ENCODE results near the gene C4orf54. TPM values are rescaled to one million over a fixed set of nuclear protein-coding genes. Genes with fewer than 3 reads are reported as not detected.

The C4orf54 gene
- total RNA-seq, result under 1 TPM in 2 of 4 donors, not detected in 2; 0.22 to 0.34 TPM

- Histone ChIP-seq H3K4me3 (replicated peaks in 1 of 3) (no peak within 1 kb of the TSS), H3K4me1 (peaks cover 0 to 12% of the 10 kb centered on the region in 2 donors), H3K27me3 (no peaks in the 10 kb centered on the region), H3K9me3 (no peaks in the 10 kb centered on the region), H3K36me3 (no peaks in the 10 kb centered on the region), H3K27ac (no peak within 1 kb of the TSS)
- TF ChIP-seq, protein P1, sequence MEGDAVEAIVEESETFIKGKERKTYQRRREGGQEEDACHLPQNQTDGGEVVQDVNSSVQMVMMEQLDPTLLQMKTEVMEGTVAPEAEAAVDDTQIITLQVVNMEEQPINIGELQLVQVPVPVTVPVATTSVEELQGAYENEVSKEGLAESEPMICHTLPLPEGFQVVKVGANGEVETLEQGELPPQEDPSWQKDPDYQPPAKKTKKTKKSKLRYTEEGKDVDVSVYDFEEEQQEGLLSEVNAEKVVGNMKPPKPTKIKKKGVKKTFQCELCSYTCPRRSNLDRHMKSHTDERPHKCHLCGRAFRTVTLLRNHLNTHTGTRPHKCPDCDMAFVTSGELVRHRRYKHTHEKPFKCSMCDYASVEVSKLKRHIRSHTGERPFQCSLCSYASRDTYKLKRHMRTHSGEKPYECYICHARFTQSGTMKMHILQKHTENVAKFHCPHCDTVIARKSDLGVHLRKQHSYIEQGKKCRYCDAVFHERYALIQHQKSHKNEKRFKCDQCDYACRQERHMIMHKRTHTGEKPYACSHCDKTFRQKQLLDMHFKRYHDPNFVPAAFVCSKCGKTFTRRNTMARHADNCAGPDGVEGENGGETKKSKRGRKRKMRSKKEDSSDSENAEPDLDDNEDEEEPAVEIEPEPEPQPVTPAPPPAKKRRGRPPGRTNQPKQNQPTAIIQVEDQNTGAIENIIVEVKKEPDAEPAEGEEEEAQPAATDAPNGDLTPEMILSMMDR (IDR thresholded peaks at IDR 0.05), result no peak
- no peak for TF ChIP-seq POLR2A (IDR thresholded peaks at IDR 0.05)
- WGBS, 2 donors, result 94 to 98% methylated on average over 1 of the region's 1 CpG
- intact Hi-C loops (cut with DNase I), result no loop called here
- no peak for DNase-seq
Measured at GRCh38 chr4:99657798-99658197, at the start of gene C4orf54. C4orf54 (minus strand) TSS chr4:99657828; CDS start chr4:99654648, 3,180 bp downstream.

DNA sequence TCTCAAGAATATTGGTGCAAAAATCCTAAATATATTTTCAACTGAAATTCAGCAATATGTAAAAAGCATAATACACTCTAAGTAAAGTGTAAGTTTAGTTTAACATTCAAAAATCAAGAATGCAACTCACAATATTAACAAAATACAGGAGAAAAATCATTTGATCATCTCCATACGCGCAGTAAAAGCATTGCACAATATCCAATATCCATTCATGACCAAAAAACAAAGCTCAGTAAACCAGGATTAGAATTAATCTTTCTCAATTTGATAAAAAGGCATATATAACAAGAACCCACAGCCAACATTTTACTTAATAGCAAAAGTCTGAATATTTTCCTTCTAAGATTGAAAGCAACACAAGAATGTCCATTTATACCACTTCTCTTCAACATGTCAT is 48.3 kb upstream of the C4orf54 start:
- no peaks in the 10 kb centered on the region for H3K4me1 ChIP-seq
- 93 to 96% methylated on average over 2 of the region's 2 CpGs for WGBS, 2 donors
- no peaks in the 10 kb centered on the region for H3K9me3 ChIP-seq
- H3K4me3 ChIP-seq (replicated peaks in 1 of 3), result no peak overlapping the region
- TF ChIP-seq POLR2A (IDR thresholded peaks at IDR 0.05), result no peak
- TF ChIP-seq, protein P1 (IDR thresholded peaks at IDR 0.05), result no peak
- H3K27me3 ChIP-seq, result no peaks in the 10 kb centered on the region
- H3K36me3 ChIP-seq, result no peaks in the 10 kb centered on the region
- H3K27ac ChIP-seq, result no peak overlapping the region
- no peak for DNase-seq
- intact Hi-C loops (cut with DNase I), result no loop called here

DNA sequence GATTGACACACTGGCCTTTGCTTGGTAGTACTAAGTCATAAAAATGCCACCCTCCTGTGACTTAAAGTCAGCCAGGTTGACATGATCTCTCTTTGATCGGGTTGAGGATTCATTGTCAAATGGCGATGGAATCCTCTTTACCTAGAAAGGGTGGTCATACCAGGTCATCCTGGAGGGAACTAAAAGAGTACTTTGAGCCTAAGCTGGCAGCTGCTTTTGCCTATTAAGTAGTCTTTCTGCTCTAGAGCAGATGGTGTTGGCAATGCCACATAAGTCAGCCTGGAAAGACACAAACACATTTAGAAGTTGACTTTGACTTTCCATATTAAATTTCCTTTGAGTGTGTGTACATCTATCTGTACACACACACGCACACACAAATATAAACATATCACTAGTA is 39.2 kb upstream of the C4orf54 start:
- intact Hi-C loops (cut with DNase I), result no loop called here
- Histone ChIP-seq H3K36me3 (no peaks in the 10 kb centered on the region), H3K27ac (no peak overlapping the region), H3K9me3 (no peaks in the 10 kb centered on the region), H3K4me1 (no peaks in the 10 kb centered on the region), H3K4me3 (replicated peaks in 1 of 3) (no peak overlapping the region), H3K27me3 (no peaks in the 10 kb centered on the region)
- TF ChIP-seq, protein P1 (IDR thresholded peaks at IDR 0.05), result no peak
- TF ChIP-seq POLR2A (IDR thresholded peaks at IDR 0.05), result no peak
- WGBS, 2 donors, result 89 to 98% methylated on average over 3 of the region's 3 CpGs
- no peak for DNase-seq

DNA sequence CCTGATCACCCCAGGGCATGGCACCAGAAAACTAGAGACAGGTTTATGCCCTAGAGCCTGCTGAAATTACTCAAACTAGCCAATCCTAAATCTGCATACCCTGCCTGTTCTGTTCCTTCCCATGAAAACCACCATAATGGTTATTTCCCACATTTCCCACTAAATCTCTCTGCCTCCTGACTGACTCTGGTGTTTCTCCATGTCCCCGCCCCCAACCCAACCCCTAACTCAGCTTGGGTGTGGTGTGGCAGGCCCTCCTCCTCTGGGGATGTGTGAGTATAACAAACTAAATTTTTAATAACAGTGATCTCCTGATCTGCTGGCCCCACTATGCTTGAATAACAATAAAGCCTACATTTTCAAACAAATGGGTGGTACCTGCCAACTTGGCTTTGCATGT is 35.5 kb upstream of the C4orf54 start:
- Histone ChIP-seq H3K36me3 (no peaks in the 10 kb centered on the region), H3K27ac (no peak overlapping the region), H3K27me3 (no peaks in the 10 kb centered on the region), H3K9me3 (no peaks in the 10 kb centered on the region), H3K4me1 (no peaks in the 10 kb centered on the region), H3K4me3 (replicated peaks in 1 of 3) (no peak overlapping the region)
- intact Hi-C loops (cut with DNase I), result no loop called here
- TF ChIP-seq, protein P1 (IDR thresholded peaks at IDR 0.05), result no peak
- no peak for TF ChIP-seq POLR2A (IDR thresholded peaks at IDR 0.05)
- WGBS, 2 donors, result 79% methylated on average over 1 of the region's 1 CpG
- DNase-seq, result no peak

GRCh38 chr4:99690990-99691389 is 33.4 kb upstream of the C4orf54 start:
- Histone ChIP-seq H3K27ac (no peak overlapping the region), H3K27me3 (no peaks in the 10 kb centered on the region), H3K9me3 (no peaks in the 10 kb centered on the region), H3K36me3 (no peaks in the 10 kb centered on the region), H3K4me1 (no peaks in the 10 kb centered on the region), H3K4me3 (replicated peaks in 1 of 3) (no peak overlapping the region)
- TF ChIP-seq, protein P1 (IDR thresholded peaks at IDR 0.05), result no peak
- TF ChIP-seq POLR2A (IDR thresholded peaks at IDR 0.05), result no peak
- intact Hi-C loops (cut with DNase I), result no loop called here
- DNase-seq, result no peak

Data from thyroid gland (tissue), 4 donors.